ENCODE measurements around the gene GDPD3.

DNA sequence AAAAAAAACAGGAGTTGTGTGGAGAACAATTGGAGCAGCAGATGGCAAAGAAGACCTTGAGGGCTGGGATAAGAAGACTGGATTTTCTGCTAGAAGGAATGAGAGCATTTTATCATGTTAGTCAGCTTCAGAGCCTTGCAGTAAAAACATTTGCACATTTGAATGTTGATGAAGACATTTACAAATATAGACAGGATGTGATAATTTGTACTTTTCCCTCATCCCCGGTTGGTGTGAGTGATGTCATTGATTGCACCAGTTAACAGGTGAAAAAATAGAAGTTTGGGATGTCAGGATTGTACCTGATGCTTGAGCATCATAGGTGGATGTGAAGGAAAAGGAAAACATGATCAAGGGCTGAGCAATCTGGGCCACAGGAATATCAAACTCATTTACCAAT, 32.3 kb upstream of the GDPD3 start:
- TF ChIP-seq SRF (CRISPR knock-in tag; IDR thresholded peaks at IDR 0.05) (no peak), POLR2A (conservative IDR thresholded peaks at IDR 0.05) (no peak), NCOA6 (IDR thresholded peaks at IDR 0.05) (no peak), EP300 (IDR thresholded peaks at IDR 0.05; ENCODE audit: low read length) (no peak), ETV5 (CRISPR knock-in tag; IDR thresholded peaks at IDR 0.05; ENCODE audit: low read depth) (no peak), BHLHE40 (IDR thresholded peaks at IDR 0.05; ENCODE audit: low read length) (no peak), CHD2 (IDR thresholded peaks at IDR 0.05; ENCODE audit: low read depth, low read length) (no peak), ADNP (tag; IDR thresholded peaks at IDR 0.05) (no peak), HCFC1 (IDR thresholded peaks at IDR 0.05; ENCODE audit: low read depth, low read length) (no peak), SMC3 (conservative IDR thresholded peaks at IDR 0.05; ENCODE audit: insufficient read depth, low read depth, low read length) (no peak), FOSL1 (tag; conservative IDR thresholded peaks at IDR 0.05) (no peak), SMAD4 (CRISPR knock-in tag; conservative IDR thresholded peaks at IDR 0.05) (no peak)
- TF ChIP-seq, protein P1, sequence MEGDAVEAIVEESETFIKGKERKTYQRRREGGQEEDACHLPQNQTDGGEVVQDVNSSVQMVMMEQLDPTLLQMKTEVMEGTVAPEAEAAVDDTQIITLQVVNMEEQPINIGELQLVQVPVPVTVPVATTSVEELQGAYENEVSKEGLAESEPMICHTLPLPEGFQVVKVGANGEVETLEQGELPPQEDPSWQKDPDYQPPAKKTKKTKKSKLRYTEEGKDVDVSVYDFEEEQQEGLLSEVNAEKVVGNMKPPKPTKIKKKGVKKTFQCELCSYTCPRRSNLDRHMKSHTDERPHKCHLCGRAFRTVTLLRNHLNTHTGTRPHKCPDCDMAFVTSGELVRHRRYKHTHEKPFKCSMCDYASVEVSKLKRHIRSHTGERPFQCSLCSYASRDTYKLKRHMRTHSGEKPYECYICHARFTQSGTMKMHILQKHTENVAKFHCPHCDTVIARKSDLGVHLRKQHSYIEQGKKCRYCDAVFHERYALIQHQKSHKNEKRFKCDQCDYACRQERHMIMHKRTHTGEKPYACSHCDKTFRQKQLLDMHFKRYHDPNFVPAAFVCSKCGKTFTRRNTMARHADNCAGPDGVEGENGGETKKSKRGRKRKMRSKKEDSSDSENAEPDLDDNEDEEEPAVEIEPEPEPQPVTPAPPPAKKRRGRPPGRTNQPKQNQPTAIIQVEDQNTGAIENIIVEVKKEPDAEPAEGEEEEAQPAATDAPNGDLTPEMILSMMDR (IDR thresholded peaks at IDR 0.05 in 2 of 3, conservative IDR thresholded peaks at IDR 0.05 in 1 of 3; ENCODE audit: insufficient read depth in 2 of 3, low read depth in 1 of 3, low read length in 3 of 3): no peak
- TF ChIP-seq, protein P2, sequence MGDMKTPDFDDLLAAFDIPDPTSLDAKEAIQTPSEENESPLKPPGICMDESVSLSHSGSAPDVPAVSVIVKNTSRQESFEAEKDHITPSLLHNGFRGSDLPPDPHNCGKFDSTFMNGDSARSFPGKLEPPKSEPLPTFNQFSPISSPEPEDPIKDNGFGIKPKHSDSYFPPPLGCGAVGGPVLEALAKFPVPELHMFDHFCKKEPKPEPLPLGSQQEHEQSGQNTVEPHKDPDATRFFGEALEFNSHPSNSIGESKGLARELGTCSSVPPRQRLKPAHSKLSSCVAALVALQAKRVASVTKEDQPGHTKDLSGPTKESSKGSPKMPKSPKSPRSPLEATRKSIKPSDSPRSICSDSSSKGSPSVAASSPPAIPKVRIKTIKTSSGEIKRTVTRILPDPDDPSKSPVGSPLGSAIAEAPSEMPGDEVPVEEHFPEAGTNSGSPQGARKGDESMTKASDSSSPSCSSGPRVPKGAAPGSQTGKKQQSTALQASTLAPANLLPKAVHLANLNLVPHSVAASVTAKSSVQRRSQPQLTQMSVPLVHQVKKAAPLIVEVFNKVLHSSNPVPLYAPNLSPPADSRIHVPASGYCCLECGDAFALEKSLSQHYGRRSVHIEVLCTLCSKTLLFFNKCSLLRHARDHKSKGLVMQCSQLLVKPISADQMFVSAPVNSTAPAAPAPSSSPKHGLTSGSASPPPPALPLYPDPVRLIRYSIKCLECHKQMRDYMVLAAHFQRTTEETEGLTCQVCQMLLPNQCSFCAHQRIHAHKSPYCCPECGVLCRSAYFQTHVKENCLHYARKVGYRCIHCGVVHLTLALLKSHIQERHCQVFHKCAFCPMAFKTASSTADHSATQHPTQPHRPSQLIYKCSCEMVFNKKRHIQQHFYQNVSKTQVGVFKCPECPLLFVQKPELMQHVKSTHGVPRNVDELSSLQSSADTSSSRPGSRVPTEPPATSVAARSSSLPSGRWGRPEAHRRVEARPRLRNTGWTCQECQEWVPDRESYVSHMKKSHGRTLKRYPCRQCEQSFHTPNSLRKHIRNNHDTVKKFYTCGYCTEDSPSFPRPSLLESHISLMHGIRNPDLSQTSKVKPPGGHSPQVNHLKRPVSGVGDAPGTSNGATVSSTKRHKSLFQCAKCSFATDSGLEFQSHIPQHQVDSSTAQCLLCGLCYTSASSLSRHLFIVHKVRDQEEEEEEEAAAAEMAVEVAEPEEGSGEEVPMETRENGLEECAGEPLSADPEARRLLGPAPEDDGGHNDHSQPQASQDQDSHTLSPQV (IDR thresholded peaks at IDR 0.05): no peak

Measured in K562 (cell line).